NOMO-1 (cell line): ENCODE results near the gene PTGDS.

ENCODE experiments used
- DNase-seq, 2 experiments: peaks; one replicate each; lab custom pipeline; 2025; ENCODE audit not compliant: unreplicated experiment in 2 of 2; lab: John Stamatoyannopoulos, UW

The PTGDS gene

GRCh38 chr9:136945333-136946227 is 31.7 kb upstream of the PTGDS start:
- no peak for DNase-seq

GRCh38 chr9:136946228-136947027 is 30.9 kb upstream of the PTGDS start:
- no peak for DNase-seq

- no peak for DNase-seq
These were observed 30.0 kb upstream of the PTGDS start for GRCh38 chr9:136947028-136947891.

- peak; percentile 19 to 47 for DNase-seq
These were observed 29.3 kb upstream of the PTGDS start for GRCh38 chr9:136947955-136948510.

- no peak for DNase-seq
These were observed 28.0 kb upstream of the PTGDS start for GRCh38 chr9:136949239-136949816.

GRCh38 chr9:136949817-136950655 is 27.3 kb upstream of the PTGDS start:
- DNase-seq, result peak; percentile 92 to 97

- no peak for DNase-seq
These were observed 26.5 kb upstream of the PTGDS start for GRCh38 chr9:136950656-136951276.

- DNase-seq, result no peak
These were observed 25.6 kb upstream of the PTGDS start, which contains the start of gene LCN12 for GRCh38 chr9:136951541-136952320. Gene LCN12 (plus strand): TSS chr9:136952273. CDS start chr9:136952328, 55 bp downstream.

GRCh38 chr9:136952321-136952850 is 24.9 kb upstream of the PTGDS start:
- DNase-seq, result no peak

GRCh38 chr9:136952876-136953770 is 24.2 kb upstream of the PTGDS start:
- no peak for DNase-seq

GRCh38 chr9:136953771-136954269 is 23.5 kb upstream of the PTGDS start:
- no peak for DNase-seq

- DNase-seq, result no peak
These were observed 22.8 kb upstream of the PTGDS start for GRCh38 chr9:136954270-136955083.

GRCh38 chr9:136955202-136955942 is 21.9 kb upstream of the PTGDS start:
- no peak for DNase-seq

- no peak for DNase-seq
These were observed 21.4 kb upstream of the PTGDS start for GRCh38 chr9:136955943-136956335.

- DNase-seq, result no peak
These were observed 20.7 kb upstream of the PTGDS start for GRCh38 chr9:136956604-136957003.
